ENCODE results near the gene PTGDS. TPM values are rescaled to one million over a fixed set of nuclear protein-coding genes. Genes with fewer than 3 reads are reported as not detected.

PTGDS gene
- total RNA-seq, 4 donors from 2014 or later, result 10.4 to 77.9 (median 51.6) TPM

DNA sequence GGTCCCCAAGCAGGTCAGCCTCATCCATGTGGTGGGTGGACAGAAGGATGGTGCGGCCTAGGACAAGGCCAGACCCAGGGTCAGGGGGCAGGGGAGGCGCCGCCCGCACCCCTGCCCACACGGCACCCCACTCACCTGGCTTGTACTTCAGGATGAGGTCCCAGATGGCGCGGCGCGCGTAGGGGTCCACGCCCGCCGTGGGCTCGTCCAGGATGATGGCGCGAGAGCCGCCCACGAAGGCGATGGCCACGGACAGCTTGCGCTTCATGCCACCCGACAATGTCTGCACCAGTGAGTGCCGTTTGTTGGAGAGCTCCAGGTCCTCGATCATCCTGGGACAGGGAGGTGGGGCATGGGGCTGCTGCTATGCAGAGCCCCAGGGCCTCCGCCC is 38.2 kb downstream of the PTGDS start:
- H3K4me3 ChIP-seq, result no peak overlapping the region
- intact Hi-C loops (cut with DNase I), result no loop called here
- H3K9me3 ChIP-seq, result no peaks in the 10 kb centered on the region
- H3K4me1 ChIP-seq, result no peaks in the 10 kb centered on the region
- 100% methylated on average over 1 of the region's 25 CpGs for WGBS
- H3K27me3 ChIP-seq, result no peaks in the 10 kb centered on the region
- H3K36me3 ChIP-seq, result peaks cover 31 to 95% (median 89%) of the 10 kb centered on the region in 4 donors
- no peak overlapping the region for H3K27ac ChIP-seq (replicated peaks in 1 of 4)
- no peak for DNase-seq (ENCODE audit: extremely low spot score)
- no peak for TF ChIP-seq POLR2A (IDR thresholded peaks at IDR 0.05; ENCODE audit: low read depth)
- no peak for TF ChIP-seq POLR2AphosphoS5 (IDR thresholded peaks at IDR 0.05)

DNA sequence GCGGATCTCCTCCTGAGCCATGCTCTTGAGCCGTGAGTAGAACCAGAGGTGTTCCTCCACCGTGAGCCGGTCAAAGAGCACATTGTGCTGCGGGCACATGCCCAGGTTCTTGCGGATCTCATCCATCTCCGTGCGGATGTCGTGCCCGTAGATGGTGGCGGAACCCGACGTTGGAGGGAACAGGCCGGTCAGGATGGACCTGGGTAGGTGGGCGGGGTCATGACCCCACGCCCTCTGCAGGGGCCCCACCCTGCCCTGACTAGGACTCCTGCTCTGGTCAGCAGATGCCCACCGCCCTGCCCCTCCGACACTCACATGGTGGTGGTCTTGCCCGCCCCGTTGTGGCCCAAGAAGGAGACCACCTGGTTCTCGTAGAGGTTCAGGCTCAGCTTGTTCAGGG is 38.7 kb downstream of the PTGDS start:
- Histone ChIP-seq H3K27ac (replicated peaks in 1 of 4) (no peak overlapping the region), H3K4me3 (no peak overlapping the region), H3K4me1 (no peaks in the 10 kb centered on the region), H3K36me3 (peaks cover 31 to 97% (median 91%) of the 10 kb centered on the region in 4 donors), H3K9me3 (no peaks in the 10 kb centered on the region), H3K27me3 (no peaks in the 10 kb centered on the region)
- no peak for DNase-seq (ENCODE audit: extremely low spot score)
- WGBS, result 97% methylated on average over 13 of the region's 21 CpGs
- TF ChIP-seq EP300 (IDR thresholded peaks at IDR 0.05), result no peak
- TF ChIP-seq, protein P1, sequence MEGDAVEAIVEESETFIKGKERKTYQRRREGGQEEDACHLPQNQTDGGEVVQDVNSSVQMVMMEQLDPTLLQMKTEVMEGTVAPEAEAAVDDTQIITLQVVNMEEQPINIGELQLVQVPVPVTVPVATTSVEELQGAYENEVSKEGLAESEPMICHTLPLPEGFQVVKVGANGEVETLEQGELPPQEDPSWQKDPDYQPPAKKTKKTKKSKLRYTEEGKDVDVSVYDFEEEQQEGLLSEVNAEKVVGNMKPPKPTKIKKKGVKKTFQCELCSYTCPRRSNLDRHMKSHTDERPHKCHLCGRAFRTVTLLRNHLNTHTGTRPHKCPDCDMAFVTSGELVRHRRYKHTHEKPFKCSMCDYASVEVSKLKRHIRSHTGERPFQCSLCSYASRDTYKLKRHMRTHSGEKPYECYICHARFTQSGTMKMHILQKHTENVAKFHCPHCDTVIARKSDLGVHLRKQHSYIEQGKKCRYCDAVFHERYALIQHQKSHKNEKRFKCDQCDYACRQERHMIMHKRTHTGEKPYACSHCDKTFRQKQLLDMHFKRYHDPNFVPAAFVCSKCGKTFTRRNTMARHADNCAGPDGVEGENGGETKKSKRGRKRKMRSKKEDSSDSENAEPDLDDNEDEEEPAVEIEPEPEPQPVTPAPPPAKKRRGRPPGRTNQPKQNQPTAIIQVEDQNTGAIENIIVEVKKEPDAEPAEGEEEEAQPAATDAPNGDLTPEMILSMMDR (IDR thresholded peaks at IDR 0.05), result no peak
- no peak for TF ChIP-seq POLR2A (IDR thresholded peaks at IDR 0.05; ENCODE audit: low read depth)
- no peak for TF ChIP-seq POLR2AphosphoS5 (IDR thresholded peaks at IDR 0.05)
- intact Hi-C loops (cut with DNase I), result no loop called here

DNA sequence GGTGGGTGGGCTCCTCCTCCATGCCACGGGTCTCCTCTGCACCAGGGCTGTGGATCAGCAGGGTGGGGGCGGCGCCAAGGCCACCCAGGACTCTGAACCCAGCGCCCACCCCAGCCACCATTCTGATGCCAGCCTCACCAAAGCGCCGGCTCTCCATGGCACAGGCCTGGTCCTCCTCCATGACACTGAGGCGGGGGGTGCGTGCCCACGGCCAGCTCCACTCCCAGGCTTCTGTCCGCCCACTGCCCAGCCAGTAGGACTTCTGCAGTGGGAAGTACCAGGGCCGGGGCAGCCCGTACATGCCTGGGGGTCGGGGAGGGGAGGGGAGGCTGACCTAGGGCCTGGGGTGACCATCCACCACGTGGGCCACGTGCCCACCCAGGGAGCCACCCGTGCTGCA is 39.1 kb downstream of the PTGDS start:
- Histone ChIP-seq H3K4me3 (no peak overlapping the region), H3K27me3 (no peaks in the 10 kb centered on the region), H3K36me3 (peaks cover 27 to 97% (median 90%) of the 10 kb centered on the region in 4 donors), H3K9me3 (no peaks in the 10 kb centered on the region), H3K4me1 (no peaks in the 10 kb centered on the region), H3K27ac (replicated peaks in 1 of 4) (no peak overlapping the region)
- DNase-seq (ENCODE audit: extremely low spot score), result no peak
- TF ChIP-seq, protein P1 (IDR thresholded peaks at IDR 0.05), result no peak
- WGBS, result no CpG with 5 or more reads among the region's 16 CpGs
- intact Hi-C loops (cut with DNase I), result no loop called here

DNA sequence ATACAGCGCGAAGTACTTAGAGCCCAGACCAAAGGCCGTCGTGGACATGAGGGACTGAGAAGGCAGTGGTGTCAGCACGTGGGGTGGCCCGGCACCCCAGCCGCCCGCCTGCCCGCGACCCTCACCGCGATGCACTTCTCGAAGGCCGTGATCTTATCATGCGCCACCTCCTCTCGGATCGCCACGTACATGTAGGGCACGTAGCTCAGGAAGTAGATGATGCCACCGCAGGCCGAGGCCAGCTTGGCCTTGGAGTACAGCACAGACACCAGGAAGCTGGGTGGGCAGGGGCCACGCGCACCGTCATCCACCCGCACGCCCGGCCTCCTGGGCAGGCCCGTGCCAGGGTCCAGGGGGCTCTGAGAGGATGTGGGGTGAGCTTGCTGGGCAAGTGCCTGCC is 39.8 kb downstream of the PTGDS start:
- no peak for DNase-seq (ENCODE audit: extremely low spot score)
- Histone ChIP-seq H3K9me3 (no peaks in the 10 kb centered on the region), H3K4me3 (no peak overlapping the region), H3K36me3 (peaks cover 20 to 92% (median 84%) of the 10 kb centered on the region in 4 donors), H3K27ac (replicated peaks in 1 of 4) (no peak overlapping the region), H3K4me1 (no peaks in the 10 kb centered on the region), H3K27me3 (no peaks in the 10 kb centered on the region)
- intact Hi-C loops (cut with DNase I), result no loop called here
- TF ChIP-seq, protein P1 (IDR thresholded peaks at IDR 0.05), result no peak
- TF ChIP-seq EP300 (IDR thresholded peaks at IDR 0.05), result no peak
- TF ChIP-seq POLR2AphosphoS5 (IDR thresholded peaks at IDR 0.05), result no peak
- TF ChIP-seq POLR2A (IDR thresholded peaks at IDR 0.05; ENCODE audit: low read depth), result no peak
- WGBS, result 98% methylated on average over 18 of the region's 28 CpGs

DNA sequence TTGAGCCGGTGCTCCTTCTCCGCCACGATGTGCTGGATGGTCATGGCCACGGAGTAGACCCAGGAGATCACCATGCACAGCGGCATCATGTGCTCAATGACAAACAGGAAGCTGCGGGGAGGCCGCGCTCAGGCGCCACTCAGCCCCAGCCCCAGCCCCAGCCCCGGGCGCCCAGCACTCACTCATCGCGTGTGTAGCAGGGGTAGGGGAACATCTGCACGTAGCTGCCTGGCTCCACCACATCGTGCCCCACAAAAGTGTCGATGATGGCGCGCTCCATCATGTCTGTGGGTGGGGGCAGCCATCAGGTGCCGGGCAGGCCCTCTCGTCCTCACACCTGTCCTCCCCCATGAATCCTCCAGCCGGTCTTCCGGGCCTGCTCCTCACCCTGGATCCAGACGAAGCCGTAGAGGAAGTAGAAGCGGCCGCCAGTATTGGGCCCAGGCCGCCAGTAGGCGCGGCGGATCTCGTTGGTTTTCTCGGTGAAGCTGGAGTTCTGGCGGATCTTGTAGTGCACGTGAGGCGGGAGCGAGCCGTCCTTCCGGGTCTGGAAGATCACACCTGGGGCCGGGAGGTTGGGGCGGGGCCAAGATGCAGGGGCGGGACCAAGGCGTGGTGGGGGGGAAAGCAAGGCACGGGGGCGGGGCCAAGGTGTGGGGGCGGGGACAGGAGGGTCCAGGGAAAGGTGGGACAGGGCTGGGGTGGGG is 40.6 kb downstream of the PTGDS start:
- Histone ChIP-seq H3K9me3 (no peaks in the 10 kb centered on the region), H3K4me1 (no peaks in the 10 kb centered on the region), H3K36me3 (peaks cover 19 to 84% (median 78%) of the 10 kb centered on the region in 4 donors), H3K4me3 (no peak overlapping the region), H3K27me3 (no peaks in the 10 kb centered on the region), H3K27ac (replicated peaks in 1 of 4) (no peak overlapping the region)
- intact Hi-C loops (cut with DNase I), result no loop called here
- 91% methylated on average over 32 of the region's 45 CpGs for WGBS
- DNase-seq (ENCODE audit: extremely low spot score), result no peak
- no peak for TF ChIP-seq POLR2A (IDR thresholded peaks at IDR 0.05; ENCODE audit: low read depth)
- TF ChIP-seq, protein P1 (IDR thresholded peaks at IDR 0.05), result no peak

Data from esophagus muscularis mucosa (tissue), 4 donors.